Right lobe of liver (tissue), 6 donors: ENCODE data around the gene CHST15. TPM values are rescaled to one million over a fixed set of nuclear protein-coding genes. Genes with fewer than 3 reads are reported as not detected.

Experiments used
- ATAC-seq, 4 donors: fragments of 200-7000 bp; cut with Tn5 transposase; one replicate each; pipeline ENCODE4 v1.9.1; 2020; ENCODE audit warnings: mild to moderate bottlenecking in 4 of 4, moderate library complexity in 4 of 4
- DNase-seq, 3 donors: peaks; one replicate each; pipeline ENCODE4 v3.0.0-alpha.2; 2020
- H3K27ac ChIP-seq, 3 donors: fragments of 200-600 bp; one replicate each; pipeline ENCODE4 v1.8.0; 2022
- H3K27me3 ChIP-seq, 2 donors: fragments of 200-600 bp; one replicate each; pipeline ENCODE4 v1.8.0; 2022
- H3K36me3 ChIP-seq, 4 donors: fragments of 200-600 bp; sonication (generic) in 1 of 4; one replicate each; pipeline versions ENCODE4 v1.5.1 to v1.8.0; 2017 to 2022; ENCODE audit warnings: control low read depth in 1 of 4
- H3K4me1 ChIP-seq, 4 donors: fragments of 200-600 bp; sonication (generic) in 1 of 4; one replicate each; pipeline versions ENCODE4 v1.5.1 to v1.8.0; 2017 to 2022; ENCODE audit warnings: control low read depth in 1 of 4
- H3K4me3 ChIP-seq, 3 donors: fragments of 200-600 bp; one replicate each; pipeline ENCODE4 v1.8.0; 2022
- H3K9me3 ChIP-seq, 4 donors: fragments of 200-600 bp; sonication (generic) in 1 of 4; one replicate each; pipeline versions ENCODE4 v1.5.1 to v1.8.0; 2017 to 2022; ENCODE audit warnings: control low read depth in 1 of 4
- POLR2A ChIP-seq: fragments of 450-650 bp; IDR thresholded peaks from one replicate; pipeline ENCODE4 v1.6.1; 2017; ENCODE audit warnings: antibody characterized with exemption, mild to moderate bottlenecking
- WGBS: methylation state at CpG from one replicate; pipeline ENCODE4 v1.1.6; 2018; ENCODE audit warnings: low coverage, low lambda C conversion rate; ENCODE audit not compliant: insufficient coverage; ENCODE audit errors: missing lambda C conversion rate; 5-methylcytosine and 5-hydroxymethylcytosine counted together
- intact Hi-C, 2 donors: fragments of 100-400 bp; cut with DNase I; formaldehyde crosslinking; loops; one replicate each; pipeline versions ENCODE4 v1.11.2 to v1.14.1; 2022
- total RNA-seq, 6 experiments: library from RNA; depleted of rRNA in 2 of 6; stranded (reverse); fragments of >200 nt in 2 of 6; fragmentation: NEBNext Ultra II Directional in 3 of 6; extraction: Animal tissue kit (Norgen Biotek cat#: 25700) in 3 of 6; gene quantifications; one replicate each; pipeline versions ENCODE4 v1.1.0 to v1.2.4, GENCODE V29; 2016 to 2023
- TF ChIP-seq, protein P1 (sequence below), 4 donors: fragments of 200-600 bp in 3 of 4; fragments of 450-650 bp in 1 of 4; IDR thresholded peaks; one replicate each; pipeline versions ENCODE4 v1.5.1 to v1.8.0; 2016 to 2022; ENCODE audit warnings: antibody characterized with exemption in 4 of 4, mild to moderate bottlenecking in 2 of 4
- donor health status: DM: no; HTN: yes; CAD: no.
- donor health status: DM: no; HTN: no; CAD: no.
- donor health status: DM: no; HTN: no; CAD: no.
- donor health status: DM: no; HTN: yes; CAD: no.
- donor health status: DM: no; HTN: yes; CAD: no.

CHST15 gene
- total RNA-seq, 6 experiments from 2014 or later, result 9.2 to 25.8 (median 11.8) TPM

GRCh38 chr10:124042656-124043309 lies 50.6 kb downstream of the CHST15 start:
- no peaks in the 10 kb centered on the region for H3K27me3 ChIP-seq
- DNase-seq (no peak), ATAC-seq (peak in 2 of 4 donors; percentile 18 to 26)
- H3K4me1 ChIP-seq, result peaks cover 0 to 10% (median 1%) of the 10 kb centered on the region in 4 donors
- no peaks in the 10 kb centered on the region for H3K9me3 ChIP-seq
- WGBS, result 19% methylated on average over 5 of the region's 8 CpGs
- H3K27ac ChIP-seq, result peak overlapping the region in 1 of 3 donors; percentile 45
- H3K4me3 ChIP-seq, result peak overlapping the region in 1 of 3 donors; percentile 58
- intact Hi-C loops, result no loop called here
- peaks cover 0 to 32% (median 1%) of the 10 kb centered on the region in 4 donors for H3K36me3 ChIP-seq
- TF ChIP-seq POLR2A, result no peak
- TF ChIP-seq, protein P1, sequence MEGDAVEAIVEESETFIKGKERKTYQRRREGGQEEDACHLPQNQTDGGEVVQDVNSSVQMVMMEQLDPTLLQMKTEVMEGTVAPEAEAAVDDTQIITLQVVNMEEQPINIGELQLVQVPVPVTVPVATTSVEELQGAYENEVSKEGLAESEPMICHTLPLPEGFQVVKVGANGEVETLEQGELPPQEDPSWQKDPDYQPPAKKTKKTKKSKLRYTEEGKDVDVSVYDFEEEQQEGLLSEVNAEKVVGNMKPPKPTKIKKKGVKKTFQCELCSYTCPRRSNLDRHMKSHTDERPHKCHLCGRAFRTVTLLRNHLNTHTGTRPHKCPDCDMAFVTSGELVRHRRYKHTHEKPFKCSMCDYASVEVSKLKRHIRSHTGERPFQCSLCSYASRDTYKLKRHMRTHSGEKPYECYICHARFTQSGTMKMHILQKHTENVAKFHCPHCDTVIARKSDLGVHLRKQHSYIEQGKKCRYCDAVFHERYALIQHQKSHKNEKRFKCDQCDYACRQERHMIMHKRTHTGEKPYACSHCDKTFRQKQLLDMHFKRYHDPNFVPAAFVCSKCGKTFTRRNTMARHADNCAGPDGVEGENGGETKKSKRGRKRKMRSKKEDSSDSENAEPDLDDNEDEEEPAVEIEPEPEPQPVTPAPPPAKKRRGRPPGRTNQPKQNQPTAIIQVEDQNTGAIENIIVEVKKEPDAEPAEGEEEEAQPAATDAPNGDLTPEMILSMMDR (IDR thresholded peaks at IDR 0.05), result no peak

- Histone ChIP-seq H3K36me3 (peaks cover 0 to 32% (median 1%) of the 10 kb centered on the region in 4 donors), H3K27ac (no peak overlapping the region), H3K4me1 (peaks cover 0 to 10% (median 1%) of the 10 kb centered on the region in 4 donors), H3K27me3 (no peaks in the 10 kb centered on the region), H3K4me3 (no peak overlapping the region), H3K9me3 (no peaks in the 10 kb centered on the region)
- TF ChIP-seq, protein P1 (IDR thresholded peaks at IDR 0.05), result no peak
- TF ChIP-seq POLR2A, result no peak
- 80% methylated on average over 9 of the region's 11 CpGs for WGBS
- ATAC-seq (no peak), DNase-seq (no peak)
- intact Hi-C loops, result no loop called here
Measured at GRCh38 chr10:124041675-124042445, 51.5 kb downstream of the CHST15 start.

GRCh38 chr10:124040451-124041188 lies 52.8 kb downstream of the CHST15 start:
- Histone ChIP-seq H3K4me1 (peaks cover 0 to 10% (median 1%) of the 10 kb centered on the region in 4 donors), H3K36me3 (peaks cover 0 to 32% (median 1%) of the 10 kb centered on the region in 4 donors), H3K9me3 (no peaks in the 10 kb centered on the region), H3K27me3 (no peaks in the 10 kb centered on the region), H3K27ac (peak overlapping the region in 1 of 3 donors; percentile 28), H3K4me3 (no peak overlapping the region)
- TF ChIP-seq, protein P1 (IDR thresholded peaks at IDR 0.05), result no peak
- TF ChIP-seq POLR2A, result no peak
- ATAC-seq (peak in 1 of 4 donors; percentile 32), DNase-seq (no peak)
- WGBS, result 54% methylated on average over 4 of the region's 7 CpGs
- intact Hi-C loops, result no loop called here

GRCh38 chr10:124039483-124040013 lies 53.9 kb downstream of the CHST15 start:
- Histone ChIP-seq H3K4me3 (no peak overlapping the region), H3K27ac (peak overlapping the region in 1 of 3 donors; percentile 28), H3K27me3 (no peaks in the 10 kb centered on the region), H3K36me3 (peaks cover 0 to 32% (median 1%) of the 10 kb centered on the region in 4 donors), H3K9me3 (no peaks in the 10 kb centered on the region), H3K4me1 (peaks cover 0 to 3% (median 1%) of the 10 kb centered on the region in 4 donors)
- intact Hi-C loops, result no loop called here
- TF ChIP-seq, protein P1 (IDR thresholded peaks at IDR 0.05), result no peak
- no peak for TF ChIP-seq POLR2A
- DNase-seq (no peak), ATAC-seq (peak in 2 of 4 donors; percentile 18 to 36)
- WGBS, result 52% methylated on average over 11 of the region's 11 CpGs
